Panc1 (cell line): ENCODE measurements around the gene SURF4. TPM values are rescaled to one million over a fixed set of nuclear protein-coding genes. Genes with fewer than 3 reads are reported as not detected.

ENCODE experiments used
- ATAC-seq: fragments of 200-7000 bp; cut with Tn5 transposase; 2 replicates; pipeline ENCODE4 v1.9.1; 2020; ENCODE audit warnings: mild to moderate bottlenecking, moderate library complexity
- BruUV-seq: library from RNA; stranded (reverse); fragments of 400-500 nt; replicated peaks from 2 replicates; lab custom pipeline; 2021; lab: Mats Ljungman, UMichigan
- CTCF ChIA-PET: fragments of 300-600 bp; sonication (Branson Sonifier 250); formaldehyde crosslinking; loops from one replicate; lab custom pipeline; 2022; ENCODE audit warnings: antibody characterized with exemption; lab: Charles Lee
- POLR2A ChIA-PET: fragments of 300-600 bp; sonication (Branson Sonifier 250); formaldehyde crosslinking; loops from one replicate; lab custom pipeline; 2022; ENCODE audit warnings: antibody characterized with exemption; lab: Charles Lee
- DNase-seq: peaks from one replicate; pipeline ENCODE4 v3.0.0-alpha.2; 2010; ENCODE audit warnings: low read depth, low spot score
- H3K27ac ChIP-seq: 2 replicates; pipeline ENCODE4 v1.5.1; 2011; ENCODE audit warnings: mild to moderate bottlenecking, low read length, inconsistent platforms
- H3K27me3 ChIP-seq: fragments of 200-500 bp; sonication (Bioruptor generic); 2 replicates; pipeline ENCODE4 v1.6.0; 2014; ENCODE audit warnings: low read length, inconsistent platforms; ENCODE audit not compliant: control insufficient read depth, insufficient read depth
- H3K36me3 ChIP-seq: fragments of 200-500 bp; sonication (Bioruptor generic); 2 replicates; pipeline ENCODE4 v1.5.1; 2014; ENCODE audit warnings: inconsistent platforms, mild to moderate bottlenecking, low read length, moderate library complexity; ENCODE audit not compliant: control insufficient read depth, insufficient read depth
- H3K4me1 ChIP-seq: 2 replicates; pipeline ENCODE4 v1.5.1; 2011; ENCODE audit warnings: inconsistent platforms, mild to moderate bottlenecking, low read length, moderate library complexity; ENCODE audit not compliant: control insufficient read depth, insufficient read depth
- H3K4me3 ChIP-seq, 2 experiments: 2 replicates each; pipeline ENCODE4 v1.5.1; 2011 to 2012; ENCODE audit warnings: low read depth in 2 of 2, low read length in 2 of 2, mild to moderate bottlenecking in 2 of 2, inconsistent platforms in 1 of 2, moderate library complexity in 1 of 2
- H3K9me3 ChIP-seq: fragments of 200-500 bp; sonication (Bioruptor generic); 2 replicates; pipeline ENCODE4 v1.5.1; 2014; ENCODE audit warnings: low read depth, mild to moderate bottlenecking, inconsistent platforms, low read length, moderate library complexity; ENCODE audit not compliant: control insufficient read depth, insufficient read depth
- POLR2AphosphoS5 ChIP-seq: IDR thresholded peaks from 2 replicates; pipeline ENCODE4 v1.6.1; 2012; ENCODE audit warnings: mild to moderate bottlenecking, low read depth, low read length, moderate library complexity
- SIN3A ChIP-seq: IDR thresholded peaks from 2 replicates; pipeline ENCODE4 v1.6.1; 2012; ENCODE audit warnings: low read depth, mild to moderate bottlenecking, low read length, moderate library complexity, borderline replicate concordance; ENCODE audit not compliant: insufficient read depth
- TCF7L2 ChIP-seq: IDR thresholded peaks from 2 replicates; pipeline ENCODE4 v1.6.1; 2011; ENCODE audit warnings: mild to moderate bottlenecking, low read depth, low read length, inconsistent platforms
- in situ Hi-C: cut with HindIII; loops from 2 replicates; pipeline ENCODE4 v1.10.0; 2016; ENCODE audit warnings: low sequenced_read_pairs, low pct_unique_long_range_greater_than_20kb
- intact Hi-C: fragments of 100-400 bp; cut with micrococcal nuclease; formaldehyde crosslinking; loops from one replicate; pipeline ENCODE4 v1.10.0; 2022; ENCODE audit not compliant: unreplicated experiment
- total RNA-seq: library from RNA; stranded (reverse); gene quantifications from one replicate; pipeline ENCODE4 v1.2.1, GENCODE V29; 2021; ENCODE audit not compliant: unreplicated experiment
- TF ChIP-seq, protein P1 (sequence below): fragments of 450-650 bp; IDR thresholded peaks from 2 replicates; pipeline ENCODE4 v1.5.1; 2017; ENCODE audit warnings: mild to moderate bottlenecking
- TF ChIP-seq, protein P2 (sequence below), 2 experiments: IDR thresholded peaks; 2 replicates each; pipeline ENCODE4 v1.6.1; 2011 to 2012; ENCODE audit warnings: low read depth in 2 of 2, control low read depth in 1 of 2, low read length in 1 of 2, mild to moderate bottlenecking in 1 of 2, moderate library complexity in 1 of 2; ENCODE audit not compliant: insufficient read depth in 1 of 2

The SURF4 gene
- total RNA-seq, 1 experiment from 2014 or later, result 149 TPM

DNA sequence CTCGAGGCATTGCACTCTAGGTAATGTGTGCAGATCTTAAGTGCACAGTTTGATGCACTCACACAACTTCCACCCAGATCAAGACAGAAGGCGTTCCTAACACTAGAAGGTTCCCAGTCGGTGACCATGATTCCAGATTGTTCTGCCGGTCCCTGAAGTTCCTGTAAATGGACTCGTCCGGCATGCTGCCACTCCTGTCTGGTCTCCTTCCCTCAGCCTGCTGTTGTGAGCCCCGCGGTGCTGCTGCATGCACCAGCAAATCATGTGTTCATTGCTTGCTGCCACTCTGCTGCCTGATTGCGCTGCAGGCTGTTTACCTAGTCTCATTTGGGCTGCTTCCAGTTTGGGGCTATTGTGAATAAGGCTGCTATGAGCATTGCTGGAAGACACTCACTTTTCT lies 11.8 kb upstream of the SURF4 start:
- H3K36me3 ChIP-seq, result no peaks in the 10 kb centered on the region
- TF ChIP-seq TCF7L2 (no peak), SIN3A (no peak), POLR2AphosphoS5 (no peak)
- TF ChIP-seq, protein P1, sequence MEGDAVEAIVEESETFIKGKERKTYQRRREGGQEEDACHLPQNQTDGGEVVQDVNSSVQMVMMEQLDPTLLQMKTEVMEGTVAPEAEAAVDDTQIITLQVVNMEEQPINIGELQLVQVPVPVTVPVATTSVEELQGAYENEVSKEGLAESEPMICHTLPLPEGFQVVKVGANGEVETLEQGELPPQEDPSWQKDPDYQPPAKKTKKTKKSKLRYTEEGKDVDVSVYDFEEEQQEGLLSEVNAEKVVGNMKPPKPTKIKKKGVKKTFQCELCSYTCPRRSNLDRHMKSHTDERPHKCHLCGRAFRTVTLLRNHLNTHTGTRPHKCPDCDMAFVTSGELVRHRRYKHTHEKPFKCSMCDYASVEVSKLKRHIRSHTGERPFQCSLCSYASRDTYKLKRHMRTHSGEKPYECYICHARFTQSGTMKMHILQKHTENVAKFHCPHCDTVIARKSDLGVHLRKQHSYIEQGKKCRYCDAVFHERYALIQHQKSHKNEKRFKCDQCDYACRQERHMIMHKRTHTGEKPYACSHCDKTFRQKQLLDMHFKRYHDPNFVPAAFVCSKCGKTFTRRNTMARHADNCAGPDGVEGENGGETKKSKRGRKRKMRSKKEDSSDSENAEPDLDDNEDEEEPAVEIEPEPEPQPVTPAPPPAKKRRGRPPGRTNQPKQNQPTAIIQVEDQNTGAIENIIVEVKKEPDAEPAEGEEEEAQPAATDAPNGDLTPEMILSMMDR, result no peak
- TF ChIP-seq, protein P2, sequence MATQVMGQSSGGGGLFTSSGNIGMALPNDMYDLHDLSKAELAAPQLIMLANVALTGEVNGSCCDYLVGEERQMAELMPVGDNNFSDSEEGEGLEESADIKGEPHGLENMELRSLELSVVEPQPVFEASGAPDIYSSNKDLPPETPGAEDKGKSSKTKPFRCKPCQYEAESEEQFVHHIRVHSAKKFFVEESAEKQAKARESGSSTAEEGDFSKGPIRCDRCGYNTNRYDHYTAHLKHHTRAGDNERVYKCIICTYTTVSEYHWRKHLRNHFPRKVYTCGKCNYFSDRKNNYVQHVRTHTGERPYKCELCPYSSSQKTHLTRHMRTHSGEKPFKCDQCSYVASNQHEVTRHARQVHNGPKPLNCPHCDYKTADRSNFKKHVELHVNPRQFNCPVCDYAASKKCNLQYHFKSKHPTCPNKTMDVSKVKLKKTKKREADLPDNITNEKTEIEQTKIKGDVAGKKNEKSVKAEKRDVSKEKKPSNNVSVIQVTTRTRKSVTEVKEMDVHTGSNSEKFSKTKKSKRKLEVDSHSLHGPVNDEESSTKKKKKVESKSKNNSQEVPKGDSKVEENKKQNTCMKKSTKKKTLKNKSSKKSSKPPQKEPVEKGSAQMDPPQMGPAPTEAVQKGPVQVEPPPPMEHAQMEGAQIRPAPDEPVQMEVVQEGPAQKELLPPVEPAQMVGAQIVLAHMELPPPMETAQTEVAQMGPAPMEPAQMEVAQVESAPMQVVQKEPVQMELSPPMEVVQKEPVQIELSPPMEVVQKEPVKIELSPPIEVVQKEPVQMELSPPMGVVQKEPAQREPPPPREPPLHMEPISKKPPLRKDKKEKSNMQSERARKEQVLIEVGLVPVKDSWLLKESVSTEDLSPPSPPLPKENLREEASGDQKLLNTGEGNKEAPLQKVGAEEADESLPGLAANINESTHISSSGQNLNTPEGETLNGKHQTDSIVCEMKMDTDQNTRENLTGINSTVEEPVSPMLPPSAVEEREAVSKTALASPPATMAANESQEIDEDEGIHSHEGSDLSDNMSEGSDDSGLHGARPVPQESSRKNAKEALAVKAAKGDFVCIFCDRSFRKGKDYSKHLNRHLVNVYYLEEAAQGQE (IDR thresholded peaks at IDR 0.05; ENCODE audit: insufficient read depth in 1 of 2, low read depth in 2 of 2, low read length in 1 of 2), result no peak
- DNase-seq (no peak), ATAC-seq (no peak)
- no peak overlapping the region for H3K27ac ChIP-seq
- BruUV-seq, result no TSS peak
- intact Hi-C loops, result no loop called here
- POLR2A ChIA-PET, result no interaction called here
- H3K4me3 ChIP-seq, result no peak overlapping the region
- CTCF ChIA-PET, result no interaction called here
- in situ Hi-C loops, result no loop called here
- H3K4me1 ChIP-seq, result no peaks in the 10 kb centered on the region
- no peaks in the 10 kb centered on the region for H3K9me3 ChIP-seq
- no peaks in the 10 kb centered on the region for H3K27me3 ChIP-seq

DNA sequence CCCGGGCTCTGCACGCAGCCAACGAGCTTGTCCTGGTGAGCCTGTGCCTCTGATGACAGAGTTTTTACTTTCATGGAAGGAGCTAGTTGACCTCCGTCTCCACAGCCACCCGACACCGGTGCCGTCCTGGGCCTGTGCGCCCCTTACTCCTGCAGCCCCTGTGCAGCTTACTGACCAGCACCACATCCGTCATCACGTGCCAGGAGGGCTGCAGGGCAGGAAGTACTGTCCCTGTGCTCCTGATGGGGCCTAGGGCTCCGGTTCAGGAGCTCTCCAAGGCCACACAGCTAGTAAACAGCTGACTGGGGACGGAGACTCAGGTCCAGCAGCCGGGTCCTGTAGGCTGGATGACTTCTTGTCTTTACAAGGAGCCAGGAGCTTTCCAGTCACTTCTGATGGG lies 10.5 kb upstream of the SURF4 start:
- Histone ChIP-seq H3K4me3 (no peak overlapping the region), H3K4me1 (no peaks in the 10 kb centered on the region), H3K27me3 (no peaks in the 10 kb centered on the region), H3K9me3 (no peaks in the 10 kb centered on the region), H3K27ac (no peak overlapping the region), H3K36me3 (no peaks in the 10 kb centered on the region)
- CTCF ChIA-PET, result interaction anchor here (0.6 kb wide), 1 partner anchor 56 kb away, joined by 4 read pairs; no protein-coding TSS in a partner anchor
- POLR2A ChIA-PET, result no interaction called here
- ATAC-seq (no peak), DNase-seq (no peak)
- TF ChIP-seq TCF7L2, result no peak
- TF ChIP-seq SIN3A, result no peak
- TF ChIP-seq, protein P2 (IDR thresholded peaks at IDR 0.05; ENCODE audit: insufficient read depth in 1 of 2, low read depth in 2 of 2, low read length in 1 of 2), result no peak
- TF ChIP-seq, protein P1, result no peak
- TF ChIP-seq POLR2AphosphoS5, result no peak
- in situ Hi-C loops, result no loop called here
- no TSS peak for BruUV-seq
- intact Hi-C loops, result no loop called here
